Erythroblast (primary cell): ENCODE results near the gene FAM131C.

Experiments used
- GATA1 ChIP-seq: IDR thresholded peaks from 2 replicates; pipeline ENCODE4 v1.6.1; 2011; ENCODE audit warnings: low read depth, mild to moderate bottlenecking, control low read depth, low read length, moderate library complexity
- POLR2A ChIP-seq: IDR thresholded peaks from 2 replicates; pipeline ENCODE4 v1.6.1; 2011; ENCODE audit warnings: mild to moderate bottlenecking, low read length

- TF ChIP-seq POLR2A (no peak), GATA1 (no peak)
Measured at GRCh38 chr1:16019644-16020277, 53.7 kb downstream of the FAM131C start.
